Esophagus squamous epithelium (tissue), 4 donors: ENCODE results near the gene C9orf43.

Experiments used
- POLR2A ChIP-seq, 4 donors: fragments of 450-650 bp; IDR thresholded peaks; one replicate each; pipeline ENCODE4 v1.6.1; 2017; ENCODE audit warnings: antibody characterized with exemption in 4 of 4, mild to moderate bottlenecking in 4 of 4, moderate library complexity in 3 of 4
- TF ChIP-seq, protein P1 (sequence below), 6 experiments: fragments of 450-650 bp in 4 of 6; fragments of 200-600 bp in 2 of 6; sonication (generic) in 2 of 6; IDR thresholded peaks; one replicate each; pipeline ENCODE4 v1.5.1; 2016 to 2019; ENCODE audit warnings: antibody characterized with exemption in 6 of 6, mild to moderate bottlenecking in 4 of 6, moderate library complexity in 4 of 6

DNA sequence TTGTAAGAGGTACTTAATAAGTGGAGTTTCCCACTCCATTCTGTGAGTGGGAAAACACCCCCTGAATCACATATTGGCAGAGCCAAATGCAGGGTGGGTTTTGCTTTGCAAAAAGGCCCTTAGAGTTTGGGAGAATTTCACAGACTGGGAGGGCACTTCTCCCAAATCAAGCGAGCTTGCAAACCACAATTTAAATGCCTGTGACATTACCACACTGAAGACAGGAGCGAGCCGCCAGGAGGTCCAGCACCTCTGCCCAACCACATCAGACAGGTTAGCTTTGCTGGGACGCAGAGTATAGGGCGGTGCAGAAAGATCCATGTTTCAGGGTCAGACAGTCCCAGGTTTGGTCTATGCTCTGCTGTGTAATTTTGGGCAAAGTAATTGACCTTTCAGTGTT is 11.8 kb upstream of the C9orf43 start:
- no peak for TF ChIP-seq POLR2A (IDR thresholded peaks at IDR 0.05)
- TF ChIP-seq, protein P1, sequence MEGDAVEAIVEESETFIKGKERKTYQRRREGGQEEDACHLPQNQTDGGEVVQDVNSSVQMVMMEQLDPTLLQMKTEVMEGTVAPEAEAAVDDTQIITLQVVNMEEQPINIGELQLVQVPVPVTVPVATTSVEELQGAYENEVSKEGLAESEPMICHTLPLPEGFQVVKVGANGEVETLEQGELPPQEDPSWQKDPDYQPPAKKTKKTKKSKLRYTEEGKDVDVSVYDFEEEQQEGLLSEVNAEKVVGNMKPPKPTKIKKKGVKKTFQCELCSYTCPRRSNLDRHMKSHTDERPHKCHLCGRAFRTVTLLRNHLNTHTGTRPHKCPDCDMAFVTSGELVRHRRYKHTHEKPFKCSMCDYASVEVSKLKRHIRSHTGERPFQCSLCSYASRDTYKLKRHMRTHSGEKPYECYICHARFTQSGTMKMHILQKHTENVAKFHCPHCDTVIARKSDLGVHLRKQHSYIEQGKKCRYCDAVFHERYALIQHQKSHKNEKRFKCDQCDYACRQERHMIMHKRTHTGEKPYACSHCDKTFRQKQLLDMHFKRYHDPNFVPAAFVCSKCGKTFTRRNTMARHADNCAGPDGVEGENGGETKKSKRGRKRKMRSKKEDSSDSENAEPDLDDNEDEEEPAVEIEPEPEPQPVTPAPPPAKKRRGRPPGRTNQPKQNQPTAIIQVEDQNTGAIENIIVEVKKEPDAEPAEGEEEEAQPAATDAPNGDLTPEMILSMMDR (IDR thresholded peaks at IDR 0.05) = no peak
